Neural progenitor cell (in vitro differentiated cells): ENCODE results near the gene CKLF. TPM values are rescaled to one million over a fixed set of nuclear protein-coding genes. Genes with fewer than 3 reads are reported as not detected.

Experiments
- DNase-seq: peaks from one replicate; pipeline ENCODE4 v3.0.0-alpha.2; 2016; ENCODE audit warnings: low spot score
- H2AFZ ChIP-seq: fragments of 200-600 bp; sonication (generic); replicated peaks from 2 replicates; pipeline ENCODE4 v1.6.1; 2016; ENCODE audit warnings: antibody characterized with exemption
- H3F3A ChIP-seq: fragments of 200-600 bp; sonication (generic); 2 replicates; pipeline ENCODE4 v1.6.1; 2016; ENCODE audit warnings: antibody characterized with exemption, low read depth
- H3K27ac ChIP-seq: fragments of 200-600 bp; sonication (generic); 2 replicates; pipeline ENCODE4 v1.5.1; 2016; ENCODE audit warnings: mild to moderate bottlenecking
- H3K27me3 ChIP-seq: fragments of 200-600 bp; sonication (generic); 2 replicates; pipeline ENCODE4 v1.6.1; 2016; ENCODE audit warnings: mild to moderate bottlenecking, moderate library complexity
- H3K36me3 ChIP-seq: fragments of 200-600 bp; sonication (generic); 2 replicates; pipeline ENCODE4 v1.5.1; 2016
- H3K4me1 ChIP-seq: fragments of 200-600 bp; sonication (generic); 2 replicates; pipeline ENCODE4 v1.6.1; 2016; ENCODE audit warnings: mixed run types
- H3K4me2 ChIP-seq: fragments of 200-600 bp; sonication (generic); 2 replicates; pipeline ENCODE4 v1.6.1; 2016
- H3K4me3 ChIP-seq: fragments of 200-600 bp; sonication (generic); 2 replicates; pipeline ENCODE4 v1.5.1; 2016
- H3K79me2 ChIP-seq: fragments of 200-600 bp; sonication (generic); 2 replicates; pipeline ENCODE4 v1.6.1; 2016; ENCODE audit warnings: low read depth
- H3K9ac ChIP-seq: fragments of 200-600 bp; sonication (generic); 2 replicates; pipeline ENCODE4 v1.6.1; 2016
- H3K9me3 ChIP-seq: fragments of 200-600 bp; sonication (generic); 2 replicates; pipeline ENCODE4 v1.5.1; 2016; ENCODE audit warnings: low read depth
- H4K20me1 ChIP-seq: fragments of 200-600 bp; sonication (generic); 2 replicates; pipeline ENCODE4 v1.6.1; 2016; ENCODE audit warnings: low read depth
- H3K27ac Mint-ChIP-seq: 3 replicates; pipeline ENCODE4 v1.8.0; 2021; ENCODE audit warnings: mixed read lengths
- H3K27me3 Mint-ChIP-seq: 2 replicates; pipeline ENCODE4 v1.8.0; 2022; ENCODE audit warnings: low read depth, mild to moderate bottlenecking, inconsistent platforms, moderate library complexity, mixed read lengths; ENCODE audit not compliant: insufficient read depth
- H3K36me3 Mint-ChIP-seq: 3 replicates; pipeline ENCODE4 v1.8.0; 2021; ENCODE audit warnings: mixed read lengths
- H3K4me1 Mint-ChIP-seq: 3 replicates; pipeline ENCODE4 v1.8.0; 2021; ENCODE audit warnings: mixed read lengths
- H3K4me3 Mint-ChIP-seq: 3 replicates; pipeline ENCODE4 v1.8.0; 2021; ENCODE audit warnings: mild to moderate bottlenecking, moderate library complexity, mixed read lengths
- H3K9me3 Mint-ChIP-seq: 3 replicates; pipeline ENCODE4 v1.8.0; 2020; ENCODE audit warnings: mixed read lengths
- CTCF ChIP-seq: fragments of 200-600 bp; sonication (generic); IDR thresholded peaks from 2 replicates; pipeline ENCODE4 v1.5.1; 2017; ENCODE audit warnings: antibody characterized with exemption, mild to moderate bottlenecking
- EZH2 ChIP-seq: fragments of 200-600 bp; sonication (generic); IDR thresholded peaks from 2 replicates; pipeline ENCODE4 v1.6.1; 2017; ENCODE audit warnings: antibody characterized with exemption, mild to moderate bottlenecking, moderate library complexity
- EZH2phosphoT487 ChIP-seq: fragments of 200-600 bp; sonication (generic); IDR thresholded peaks from 2 replicates; pipeline ENCODE4 v1.6.1; 2017; ENCODE audit warnings: antibody characterized with exemption
- total RNA-seq: library from RNA; depleted of rRNA; stranded (reverse); fragments of >200 nt; gene quantifications from 2 replicates; pipeline ENCODE4 v1.2.3, GENCODE V29; 2015; ENCODE audit warnings: low replicate concordance

CKLF gene
- total RNA-seq, 1 donor from 2014 or later = 38.6 TPM

- Histone ChIP-seq H3K36me3 (no peaks in the 10 kb centered on the region), H3F3A (no peaks in the 10 kb centered on the region)
- peaks cover 7% of the 10 kb centered on the region for H3K36me3 Mint-ChIP-seq
Measured at GRCh38 chr16:66528294-66528693, 24.1 kb upstream of the CKLF start.

GRCh38 chr16:66529475-66529874, 22.9 kb upstream of the CKLF start:
- H3K36me3 Mint-ChIP-seq = peaks cover 7% of the 10 kb centered on the region
- Histone ChIP-seq H4K20me1 (no peaks in the 10 kb centered on the region), H3K27ac (no peak overlapping the region), H3K9ac (no peak overlapping the region), H3F3A (no peaks in the 10 kb centered on the region), H3K79me2 (no peaks in the 10 kb centered on the region), H3K27me3 (no peaks in the 10 kb centered on the region), H3K4me2 (no peak overlapping the region), H3K4me1 (no peaks in the 10 kb centered on the region), H3K9me3 (no peaks in the 10 kb centered on the region), H2AFZ (no peak overlapping the region), H3K4me3 (no peak overlapping the region), H3K36me3 (no peaks in the 10 kb centered on the region)
- H3K27ac Mint-ChIP-seq = no peak overlapping the region
- H3K4me1 Mint-ChIP-seq = no peaks in the 10 kb centered on the region
- H3K4me3 Mint-ChIP-seq = no peak overlapping the region
- no peaks in the 10 kb centered on the region for H3K9me3 Mint-ChIP-seq
- no peak for DNase-seq
- TF ChIP-seq EZH2phosphoT487 (no peak), EZH2 (no peak), CTCF (no peak)
- peaks cover 2% of the 10 kb centered on the region for H3K27me3 Mint-ChIP-seq

More at GRCh38 chr16:66528294-66528693, 24.1 kb upstream of the CKLF start:
- Histone ChIP-seq H2AFZ (no peak overlapping the region), H3K9me3 (no peaks in the 10 kb centered on the region), H3K79me2 (no peaks in the 10 kb centered on the region), H3K27ac (no peak overlapping the region), H3K27me3 (no peaks in the 10 kb centered on the region), H4K20me1 (no peaks in the 10 kb centered on the region), H3K4me3 (no peak overlapping the region), H3K4me1 (no peaks in the 10 kb centered on the region), H3K4me2 (no peak overlapping the region), H3K9ac (no peak overlapping the region)
- TF ChIP-seq CTCF (no peak), EZH2phosphoT487 (no peak), EZH2 (no peak)
- H3K4me3 Mint-ChIP-seq = no peak overlapping the region
- no peak for DNase-seq
- no peaks in the 10 kb centered on the region for H3K9me3 Mint-ChIP-seq
- H3K4me1 Mint-ChIP-seq = no peaks in the 10 kb centered on the region
- no peaks in the 10 kb centered on the region for H3K27me3 Mint-ChIP-seq
- H3K27ac Mint-ChIP-seq = no peak overlapping the region

DNA sequence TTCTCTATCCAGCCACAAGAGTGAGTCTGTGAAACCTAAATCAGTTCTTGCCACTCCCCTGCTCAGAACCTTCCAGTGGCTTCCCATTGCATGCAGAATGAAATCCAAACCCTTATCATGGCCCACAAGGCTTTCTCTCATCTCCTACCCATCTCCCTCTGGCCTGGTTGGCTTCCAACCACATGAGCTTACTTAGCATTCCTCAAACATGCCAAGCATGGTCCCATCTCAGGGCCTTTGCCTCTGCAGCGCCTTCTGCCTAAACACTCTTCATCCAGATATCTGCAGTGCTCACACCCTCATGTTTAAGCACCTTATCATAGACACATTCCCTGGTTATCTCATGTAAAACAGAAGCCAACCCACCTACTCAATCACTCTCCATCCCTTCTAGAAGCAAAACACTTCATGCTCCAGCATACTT, 18.0 kb upstream of the CKLF start:
- Mint-ChIP-seq H3K27ac (no peak overlapping the region), H3K27me3 (peaks cover 3% of the 10 kb centered on the region), H3K36me3 (peaks cover 13% of the 10 kb centered on the region), H3K4me3 (no peak overlapping the region), H3K9me3 (no peaks in the 10 kb centered on the region), H3K4me1 (peaks cover 3% of the 10 kb centered on the region)
- no peaks in the 10 kb centered on the region for H4K20me1 ChIP-seq
- TF ChIP-seq CTCF (no peak), EZH2 (no peak), EZH2phosphoT487 (no peak)
- no peak overlapping the region for H3K4me3 ChIP-seq
- DNase-seq = no peak
- H3K9ac ChIP-seq = no peak overlapping the region
- H3K9me3 ChIP-seq = no peaks in the 10 kb centered on the region
- no peak overlapping the region for H2AFZ ChIP-seq
- no peaks in the 10 kb centered on the region for H3K27me3 ChIP-seq
- no peak overlapping the region for H3K4me2 ChIP-seq
- H3K27ac ChIP-seq = no peak overlapping the region
- no peaks in the 10 kb centered on the region for H3K4me1 ChIP-seq
- H3K79me2 ChIP-seq = no peaks in the 10 kb centered on the region
- H3K36me3 ChIP-seq = no peaks in the 10 kb centered on the region
- H3F3A ChIP-seq = no peaks in the 10 kb centered on the region
